GM18520 (cell line): ENCODE results near the gene ADGRG7.

Source experiments
- ATAC-seq: cut with Tn5 transposase; IDR thresholded peaks from one replicate; pipeline ENCODE4 v1.9.1; 2021; ENCODE audit not compliant: unreplicated experiment

ADGRG7 gene

DNA sequence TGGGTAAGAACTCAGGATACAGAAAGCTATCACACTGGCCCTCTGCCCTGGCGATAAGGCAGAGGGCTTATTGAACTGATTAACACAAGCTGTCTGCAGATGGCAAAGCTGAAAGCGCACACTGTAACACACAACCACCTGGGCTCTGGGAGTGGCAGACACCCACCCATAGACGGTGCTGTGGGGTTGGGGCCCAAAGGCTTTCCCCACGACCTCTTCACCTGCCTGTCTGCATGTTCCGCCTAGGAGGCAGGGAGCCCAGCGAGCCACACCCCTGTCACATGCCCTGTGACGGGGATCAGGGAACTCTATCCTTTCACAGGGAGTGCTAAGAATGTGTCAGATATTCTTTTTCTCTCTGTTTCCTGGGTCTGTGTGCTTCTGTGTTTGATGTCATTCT, 87.8 kb downstream of the ADGRG7 start:
- ATAC-seq, result no peak

DNA sequence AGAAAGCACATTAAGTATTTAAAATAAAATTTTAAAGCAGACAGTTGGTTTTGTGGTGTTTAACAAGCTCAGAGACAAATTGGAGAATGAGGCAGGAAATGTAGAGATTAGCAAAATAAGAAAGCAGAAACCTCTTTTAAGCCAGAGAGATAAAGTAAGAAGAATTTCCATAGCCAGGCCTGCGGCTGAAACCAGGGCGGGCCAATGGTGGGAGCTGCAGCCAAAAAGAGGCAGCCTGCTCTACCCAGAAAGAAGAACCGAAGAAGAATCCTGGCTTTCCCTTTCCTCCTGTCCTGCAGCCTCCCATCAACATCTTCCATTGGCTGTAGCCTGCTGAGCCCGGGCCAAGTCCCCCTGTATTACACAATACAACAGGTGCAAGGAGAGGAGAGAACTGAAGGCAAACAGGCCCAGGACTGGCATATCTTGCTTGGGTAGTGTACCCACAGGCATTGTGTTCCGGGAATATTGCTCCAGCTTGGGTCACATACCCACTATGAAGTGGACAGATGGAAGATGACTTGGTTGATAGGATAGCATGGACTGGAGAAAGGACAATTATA, 88.4 kb downstream of the ADGRG7 start:
- no peak for ATAC-seq

- ATAC-seq, result no peak
These were observed 89.3 kb downstream of the ADGRG7 start for GRCh38 chr3:100698736-100699135.

DNA sequence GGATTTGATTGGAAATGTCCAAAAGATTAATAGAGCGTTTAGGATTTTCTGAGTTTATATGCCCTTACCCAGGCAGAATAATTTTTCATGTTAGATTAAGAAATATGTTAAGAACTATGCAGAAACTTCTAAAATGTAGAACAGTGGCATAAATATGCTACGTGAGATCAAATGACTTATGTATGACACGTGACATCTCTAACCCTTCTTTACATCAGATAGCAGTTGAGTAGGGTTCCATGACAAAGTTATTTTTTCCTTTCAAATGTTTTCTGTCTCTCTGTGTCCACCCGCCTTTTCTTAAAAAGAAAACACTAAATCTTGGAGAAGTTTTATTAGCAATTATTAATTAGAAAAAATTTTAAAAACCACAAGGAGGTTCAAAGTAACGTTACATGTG, 91.3 kb downstream of the ADGRG7 start:
- ATAC-seq, result no peak

- no peak for ATAC-seq
These were observed 92.9 kb downstream of the ADGRG7 start for GRCh38 chr3:100702082-100702979.

GRCh38 chr3:100702980-100703345, 93.6 kb downstream of the ADGRG7 start:
- no peak for ATAC-seq

DNA sequence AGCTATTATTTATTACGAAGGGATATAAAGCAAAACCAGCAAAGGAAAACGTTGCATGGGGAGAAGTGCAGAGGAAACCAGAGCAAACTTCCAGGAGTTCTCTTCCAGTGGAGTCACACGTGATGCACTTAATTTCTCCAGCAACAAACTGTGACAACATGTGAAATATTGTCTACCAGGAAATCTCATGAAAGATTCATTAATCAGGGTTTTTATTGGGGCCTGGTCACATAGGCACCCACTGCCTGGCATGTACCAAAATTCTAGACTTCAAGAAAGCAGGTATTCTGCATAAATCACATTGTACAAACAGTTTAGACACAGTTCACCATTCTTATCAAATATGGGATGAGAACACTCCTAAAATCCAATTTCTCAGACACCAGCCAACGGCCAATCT, 94.5 kb downstream of the ADGRG7 start:
- no peak for ATAC-seq

DNA sequence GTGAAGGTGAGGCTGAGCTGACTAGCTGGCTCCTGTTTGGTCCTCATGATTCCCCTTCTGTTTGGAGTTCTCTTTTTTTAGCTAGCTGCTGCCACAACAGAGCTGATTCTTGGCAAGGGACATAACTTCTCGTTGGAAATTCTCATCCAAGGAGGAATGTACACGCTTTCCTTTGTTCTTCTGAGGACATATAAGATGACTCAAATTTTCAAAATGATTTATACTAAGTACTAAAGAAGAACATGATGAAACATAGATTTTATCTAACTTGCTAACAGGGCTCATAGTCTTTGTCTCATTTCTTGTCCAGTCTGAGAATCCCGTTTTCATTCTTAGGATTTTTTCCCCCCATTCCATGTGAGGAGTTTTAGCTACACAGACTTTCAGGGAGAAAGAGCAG, 97.0 kb downstream of the ADGRG7 start:
- no peak for ATAC-seq

DNA sequence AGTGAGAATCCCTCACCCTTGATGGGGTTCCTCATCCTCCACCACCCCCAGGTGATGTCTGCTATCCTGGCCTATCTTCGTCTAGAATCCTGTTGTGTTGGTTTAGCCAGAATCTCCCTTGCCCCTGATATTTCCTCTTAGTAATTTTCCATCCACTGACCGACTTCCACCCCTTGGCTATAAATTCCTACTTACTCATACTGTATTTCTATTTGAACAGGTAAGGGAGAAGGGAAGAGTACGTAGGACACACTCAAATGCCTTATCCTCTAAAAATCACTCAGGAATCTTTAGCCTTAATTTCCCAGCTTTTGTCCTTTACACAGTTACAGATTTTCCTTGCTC, 99.2 kb downstream of the ADGRG7 start:
- ATAC-seq, result no peak

GRCh38 chr3:100708989-100709841, 99.8 kb downstream of the ADGRG7 start, which contains the start of gene TFG:
Gene TFG, plus strand, starts transcription at chr3:100709494. Its CDS starts 4,192 bp downstream, at chr3:100713686.
- peak; percentile 93 for ATAC-seq

DNA sequence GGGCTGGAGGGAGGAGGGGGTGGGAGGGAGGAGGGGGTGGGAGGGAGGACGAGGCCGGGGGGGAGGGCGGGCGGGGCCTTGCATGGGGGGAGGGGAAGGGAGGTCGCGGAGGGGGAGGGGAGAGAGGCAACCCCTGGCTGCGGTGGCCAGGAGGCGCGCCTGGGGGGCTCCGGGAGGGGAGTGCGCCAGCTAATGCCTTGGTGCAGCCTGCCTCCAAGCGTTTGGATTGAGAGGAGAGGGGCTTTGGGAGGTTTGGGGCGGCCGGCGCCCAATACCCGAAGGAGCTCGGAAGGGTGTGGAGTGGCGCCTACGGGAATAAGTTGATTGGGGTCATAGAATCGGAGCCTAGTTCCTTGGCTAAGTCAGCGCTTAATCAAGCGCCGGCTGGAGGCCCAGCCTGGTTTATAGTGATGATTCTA, 100.5 kb downstream of the ADGRG7 start:
- ATAC-seq, result no peak

- peak; percentile 23 for ATAC-seq
These were observed 101.0 kb downstream of the ADGRG7 start for GRCh38 chr3:100710261-100710968.

GRCh38 chr3:100715176-100715575, 105.8 kb downstream of the ADGRG7 start:
- no peak for ATAC-seq

DNA sequence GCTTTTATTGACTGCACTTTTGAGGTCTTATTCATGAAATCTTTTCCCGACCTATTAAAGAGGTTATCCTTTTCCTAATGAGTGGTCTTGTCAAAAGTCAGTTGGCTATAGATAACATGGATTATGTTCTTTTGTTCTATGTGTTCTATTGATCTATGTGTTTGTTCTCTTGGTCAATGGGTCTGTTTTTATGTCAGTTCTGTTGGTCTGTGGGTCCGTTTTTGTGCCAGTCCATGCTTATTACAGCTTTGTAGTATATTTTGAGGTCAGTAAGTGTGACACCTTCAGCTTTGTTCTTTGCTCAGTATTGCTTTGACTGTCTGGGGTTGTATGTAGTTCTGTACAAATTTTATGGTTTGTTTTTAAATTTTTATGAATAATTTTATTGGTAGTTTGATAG, 107.7 kb downstream of the ADGRG7 start:
- no peak for ATAC-seq

GRCh38 chr3:100717637-100718487, 108.5 kb downstream of the ADGRG7 start:
- ATAC-seq, result no peak

- no peak for ATAC-seq
These were observed 109.7 kb downstream of the ADGRG7 start for GRCh38 chr3:100719136-100719535.

- ATAC-seq, result no peak
These were observed 111.0 kb downstream of the ADGRG7 start for GRCh38 chr3:100720426-100720825.

DNA sequence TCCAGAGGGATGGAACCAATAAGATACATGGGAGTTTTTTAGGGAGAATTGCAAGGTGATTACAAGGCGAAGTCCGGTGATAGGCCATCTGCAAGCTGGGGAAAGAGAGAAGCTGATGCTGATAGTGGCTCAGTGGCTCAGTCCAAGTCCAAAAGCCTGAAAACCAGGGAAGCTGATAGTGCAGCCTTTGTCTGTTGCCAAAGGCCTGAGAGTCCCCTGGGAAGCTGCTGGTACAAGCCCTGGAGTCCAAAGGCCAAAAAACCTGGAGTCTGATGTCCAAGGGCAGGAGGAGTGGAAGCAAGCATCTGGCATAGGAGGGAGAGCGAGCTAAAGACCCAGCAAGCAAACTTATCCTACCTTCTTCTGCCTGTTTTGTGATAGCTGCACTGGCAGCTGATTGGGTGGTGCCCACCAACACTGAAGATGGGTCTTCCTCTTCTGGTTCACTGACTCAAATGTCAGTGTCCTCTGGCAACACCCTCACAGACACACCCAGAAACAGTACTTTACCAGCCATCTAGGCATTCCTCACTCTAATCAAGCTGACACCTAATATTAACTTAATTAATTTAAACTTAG, 116.6 kb downstream of the ADGRG7 start:
- ATAC-seq, result no peak

- no peak for ATAC-seq
These were observed 117.3 kb downstream of the ADGRG7 start for GRCh38 chr3:100726706-100727105.

GRCh38 chr3:100730524-100730923, 121.1 kb downstream of the ADGRG7 start:
- ATAC-seq, result peak; percentile 52
